Fibroblast of lung (primary cell): Measurements from ENCODE around the gene IGLL1. TPM values are rescaled to one million over a fixed set of nuclear protein-coding genes. Genes with fewer than 3 reads are reported as not detected.

ENCODE experiments used
- DNase-seq, 2 donors: peaks; one replicate each; pipeline versions ENCODE4 v3.0.0 to v3.0.0-alpha.2; 2010; ENCODE audit warnings: low read depth in 2 of 2
- H2AFZ ChIP-seq: 2 replicates; pipeline ENCODE4 v1.5.1; 2012; ENCODE audit warnings: low read length, control low read depth, inconsistent platforms
- H3K27ac ChIP-seq: 2 replicates; pipeline ENCODE4 v1.5.1; 2011; ENCODE audit warnings: low read length, control low read depth; ENCODE audit not compliant: insufficient read depth
- H3K27me3 ChIP-seq: 2 replicates; pipeline ENCODE4 v1.5.1; 2011; ENCODE audit warnings: mild to moderate bottlenecking, low read length; ENCODE audit not compliant: control insufficient read depth, insufficient read depth
- H3K36me3 ChIP-seq: 2 replicates; pipeline ENCODE4 v1.5.1; 2011; ENCODE audit warnings: low read length; ENCODE audit not compliant: control insufficient read depth, insufficient read depth
- H3K4me1 ChIP-seq: 2 replicates; pipeline ENCODE4 v1.5.1; 2011; ENCODE audit warnings: low read length; ENCODE audit not compliant: control insufficient read depth, insufficient read depth; ENCODE audit errors: extremely low read depth
- H3K4me2 ChIP-seq: 2 replicates; pipeline ENCODE4 v1.5.1; 2011; ENCODE audit warnings: low read length, control low read depth; ENCODE audit not compliant: insufficient read depth; ENCODE audit errors: extremely low read depth
- H3K4me3 ChIP-seq, 4 experiments: fragments of 200-600 bp in 1 of 4; sonication (generic) in 1 of 4; replicated peaks in 1 of 4; 2 replicates each; pipeline ENCODE4 v1.5.1; 2011 to 2016; ENCODE audit warnings: low read length in 4 of 4, low read depth in 3 of 4, mild to moderate bottlenecking in 3 of 4, control low read depth in 2 of 4, inconsistent platforms in 1 of 4, mixed read lengths in 1 of 4; ENCODE audit not compliant: insufficient read depth in 1 of 4; ENCODE audit errors: control extremely low read depth in 1 of 4
- H3K79me2 ChIP-seq: 2 replicates; pipeline ENCODE4 v1.5.1; 2012; ENCODE audit warnings: mild to moderate bottlenecking, low read length, inconsistent platforms; ENCODE audit not compliant: control insufficient read depth, insufficient read depth
- H3K9ac ChIP-seq: 2 replicates; pipeline ENCODE4 v1.5.1; 2011; ENCODE audit warnings: mild to moderate bottlenecking, low read length, control low read depth; ENCODE audit not compliant: insufficient read depth
- H3K9me3 ChIP-seq: 2 replicates; pipeline ENCODE4 v1.5.1; 2012; ENCODE audit warnings: low read depth, low read length; ENCODE audit not compliant: control insufficient read depth, insufficient read depth
- H4K20me1 ChIP-seq: 2 replicates; pipeline ENCODE4 v1.5.1; 2011; ENCODE audit warnings: low read length; ENCODE audit not compliant: control insufficient read depth, insufficient read depth; ENCODE audit errors: extremely low read depth
- CTCF ChIP-seq, 2 donors: IDR thresholded peaks in 1 of 2; conservative IDR thresholded peaks in 1 of 2; 1 replicate in 1 of 2; 2 replicates in 1 of 2; pipeline ENCODE4 v1.5.1; 2011 to 2012; ENCODE audit warnings: low read length in 2 of 2, control low read depth in 1 of 2, inconsistent platforms in 1 of 2, low read depth in 1 of 2, mild to moderate bottlenecking in 1 of 2
- EZH2 ChIP-seq: IDR thresholded peaks from 2 replicates; pipeline ENCODE4 v1.5.1; 2012; ENCODE audit warnings: low read length, control low read depth, mild to moderate bottlenecking; ENCODE audit errors: missing control alignments
- polyA plus RNA-seq, 2 donors: library from polyadenylated mRNA; depleted of rRNA in 1 of 2; stranded (reverse) in 1 of 2; unstranded in 1 of 2; fragments of >200 nt; gene quantifications; 2 replicates each; pipeline ENCODE4 v1.2.1, GENCODE V29; 2011 to 2012; ENCODE audit warnings: missing spikeins in 1 of 2
- total RNA-seq: library from RNA; depleted of rRNA; stranded (reverse); fragments of >200 nt; gene quantifications from 2 replicates; pipeline ENCODE4 v1.2.1, GENCODE V29; 2014

The IGLL1 gene
- total and polyA plus RNA-seq, 2 donors (not counting 1 experiment from before 2014, with no cell fraction given): not detected

DNA sequence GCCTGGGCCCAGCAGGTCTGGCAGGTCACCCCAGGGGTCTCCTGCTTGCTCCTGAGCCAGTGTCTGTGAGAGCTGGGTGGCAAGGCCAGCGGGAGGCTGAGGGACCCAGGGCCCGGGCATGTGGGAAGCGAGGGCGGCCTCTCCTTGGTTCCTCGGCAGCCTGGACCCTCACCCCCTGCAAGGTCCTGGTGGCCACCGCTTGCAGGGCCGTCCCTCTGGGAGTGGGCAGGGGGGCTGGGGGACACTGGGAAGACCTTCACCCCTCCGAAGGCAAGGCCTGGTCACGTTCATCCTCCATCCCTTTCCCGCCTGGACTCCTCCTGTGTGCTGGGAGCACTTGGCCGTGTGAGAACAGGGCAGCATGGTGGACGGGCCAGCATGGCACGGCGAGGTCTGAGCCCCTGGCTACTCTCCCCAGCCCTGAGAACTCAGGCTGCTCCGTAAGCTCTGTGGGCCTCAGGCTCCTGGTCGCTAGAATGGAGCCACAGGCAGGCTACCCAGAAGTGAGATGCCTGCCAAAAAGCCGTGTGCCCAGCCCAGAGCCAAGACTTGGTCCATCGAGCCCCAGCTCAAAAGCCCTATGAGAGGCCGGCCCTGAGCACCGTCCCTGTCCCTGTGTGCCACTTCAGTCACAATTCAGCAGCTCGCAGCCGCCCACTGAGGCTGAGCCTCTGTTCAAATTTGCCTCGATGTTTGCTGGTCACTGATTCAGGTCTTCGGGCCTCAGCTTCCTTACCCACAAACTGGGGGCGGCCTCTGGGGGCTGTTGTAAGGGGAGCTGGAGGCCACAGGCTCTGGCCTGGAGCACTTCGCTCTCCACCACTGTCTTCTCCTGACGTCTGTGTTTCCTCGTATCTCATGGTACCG is 45.0 kb downstream of the IGLL1 start:
- Histone ChIP-seq H3K36me3 (no peaks in the 10 kb centered on the region), H4K20me1 (no peaks in the 10 kb centered on the region), H3K4me3 (no peak overlapping the region), H2AFZ (no peak overlapping the region), H3K27ac (no peak overlapping the region), H3K9me3 (no peaks in the 10 kb centered on the region), H3K79me2 (no peaks in the 10 kb centered on the region), H3K4me1 (no peaks in the 10 kb centered on the region), H3K4me2 (no peak overlapping the region), H3K27me3 (no peaks in the 10 kb centered on the region), H3K9ac (no peak overlapping the region)
- TF ChIP-seq CTCF (conservative IDR thresholded peaks at IDR 0.05 in 1 of 2, IDR thresholded peaks at IDR 0.05 in 1 of 2; ENCODE audit: low read depth in 1 of 2, low read length in 2 of 2): no peak
- TF ChIP-seq EZH2: no peak
- no peak for DNase-seq

- no peaks in the 10 kb centered on the region for H4K20me1 ChIP-seq
- no peak overlapping the region for H3K4me2 ChIP-seq
- H3K27ac ChIP-seq: no peak overlapping the region
- TF ChIP-seq CTCF (conservative IDR thresholded peaks at IDR 0.05 in 1 of 2, IDR thresholded peaks at IDR 0.05 in 1 of 2; ENCODE audit: low read depth in 1 of 2, low read length in 2 of 2) (no peak), EZH2 (no peak)
- H3K4me3 ChIP-seq: no peak overlapping the region
- DNase-seq: no peak
- H3K9ac ChIP-seq: no peak overlapping the region
- H3K4me1 ChIP-seq: no peaks in the 10 kb centered on the region
- no peak overlapping the region for H2AFZ ChIP-seq
- no peaks in the 10 kb centered on the region for H3K79me2 ChIP-seq
- no peaks in the 10 kb centered on the region for H3K27me3 ChIP-seq
- no peaks in the 10 kb centered on the region for H3K9me3 ChIP-seq
- H3K36me3 ChIP-seq: no peaks in the 10 kb centered on the region
Measured at GRCh38 chr22:23534201-23534850, 45.8 kb downstream of the IGLL1 start.

DNA sequence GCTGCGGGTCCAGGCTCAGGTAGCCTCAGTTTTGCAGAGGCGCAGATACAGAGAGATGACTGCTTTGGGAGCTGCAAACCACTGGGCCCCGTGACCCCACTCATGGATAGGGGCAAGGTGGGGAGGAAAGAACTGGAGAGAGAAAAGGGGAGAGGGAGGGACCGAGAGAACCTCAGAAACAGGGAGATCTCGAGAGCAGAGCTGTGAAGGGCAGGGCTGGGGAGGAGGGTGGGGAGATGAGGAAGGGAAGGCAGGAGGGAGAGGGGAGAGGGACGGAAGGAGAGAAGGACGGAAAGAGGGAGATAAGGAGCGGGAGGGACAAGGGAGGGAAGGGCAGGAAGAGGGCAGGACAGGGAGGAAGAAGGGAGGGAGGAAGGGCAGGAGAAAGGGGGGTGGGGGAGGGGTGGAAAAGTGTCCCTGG is 46.3 kb downstream of the IGLL1 start:
- Histone ChIP-seq H3K4me2 (no peak overlapping the region), H3K9me3 (no peaks in the 10 kb centered on the region), H3K9ac (no peak overlapping the region), H3K27ac (no peak overlapping the region), H2AFZ (no peak overlapping the region), H3K4me3 (no peak overlapping the region), H3K36me3 (no peaks in the 10 kb centered on the region), H4K20me1 (no peaks in the 10 kb centered on the region), H3K4me1 (no peaks in the 10 kb centered on the region), H3K27me3 (no peaks in the 10 kb centered on the region), H3K79me2 (no peaks in the 10 kb centered on the region)
- no peak for TF ChIP-seq EZH2
- DNase-seq: no peak
